GM18511 (cell line): ENCODE data around the gene CNTNAP2.
A peak's percentile ranks its signal among the peaks of the same experiment; 100 is the strongest.
"Not testable (repeated sequence)": the region's sequence is repeated elsewhere in the genome, so short reads cannot be mapped to it uniquely, and the experiment has no call there.

Experiments
- ATAC-seq: cut with Tn5 transposase; IDR thresholded peaks from one replicate; pipeline ENCODE4 v1.9.1; 2021; ENCODE audit warnings: mild to moderate bottlenecking, moderate library complexity; ENCODE audit not compliant: unreplicated experiment

Gene CNTNAP2

GRCh38 chr7:148031811-148032210, 1915.2 kb downstream of the CNTNAP2 start:
- no peak for ATAC-seq

GRCh38 chr7:148035950-148036349, 1919.3 kb downstream of the CNTNAP2 start:
- ATAC-seq: no peak

GRCh38 chr7:148037044-148037443, 1920.4 kb downstream of the CNTNAP2 start:
- no peak for ATAC-seq

- ATAC-seq: no peak
Observed at GRCh38 chr7:148041156-148041555, 1924.6 kb downstream of the CNTNAP2 start.

- ATAC-seq: no peak
Observed at GRCh38 chr7:148042935-148043631, 1926.5 kb downstream of the CNTNAP2 start.

GRCh38 chr7:148044173-148044572, 1927.6 kb downstream of the CNTNAP2 start:
- ATAC-seq: no peak

- ATAC-seq: no peak
Observed at GRCh38 chr7:148045521-148045920, 1928.9 kb downstream of the CNTNAP2 start.

GRCh38 chr7:148049068-148049467, 1932.5 kb downstream of the CNTNAP2 start:
- ATAC-seq: no peak

GRCh38 chr7:148050492-148051158, 1934.0 kb downstream of the CNTNAP2 start:
- no peak for ATAC-seq

- no peak for ATAC-seq
Observed at GRCh38 chr7:148056406-148056805, 1939.8 kb downstream of the CNTNAP2 start.

- no peak for ATAC-seq
Observed at GRCh38 chr7:148058092-148058491, 1941.5 kb downstream of the CNTNAP2 start.

GRCh38 chr7:148058753-148059152, 1942.2 kb downstream of the CNTNAP2 start:
- no peak for ATAC-seq

- peak; percentile 85 for ATAC-seq
Observed at GRCh38 chr7:148060724-148061123, 1944.1 kb downstream of the CNTNAP2 start.

GRCh38 chr7:148078111-148078510, 1961.5 kb downstream of the CNTNAP2 start:
- not testable (repeated sequence) for ATAC-seq

- ATAC-seq: no peak
Observed at GRCh38 chr7:148079206-148080080, 1962.8 kb downstream of the CNTNAP2 start.

GRCh38 chr7:148083448-148083847, 1966.8 kb downstream of the CNTNAP2 start:
- ATAC-seq: no peak

GRCh38 chr7:148084138-148084537, 1967.5 kb downstream of the CNTNAP2 start:
- peak; percentile 55 for ATAC-seq

GRCh38 chr7:148091882-148092281, 1975.3 kb downstream of the CNTNAP2 start:
- ATAC-seq: no peak

- no peak for ATAC-seq
Observed at GRCh38 chr7:148093375-148094166, 1977.0 kb downstream of the CNTNAP2 start.

- no peak for ATAC-seq
Observed at GRCh38 chr7:148095066-148095465, 1978.5 kb downstream of the CNTNAP2 start.
